Measurements from ENCODE around the gene ZZZ3.

DNA sequence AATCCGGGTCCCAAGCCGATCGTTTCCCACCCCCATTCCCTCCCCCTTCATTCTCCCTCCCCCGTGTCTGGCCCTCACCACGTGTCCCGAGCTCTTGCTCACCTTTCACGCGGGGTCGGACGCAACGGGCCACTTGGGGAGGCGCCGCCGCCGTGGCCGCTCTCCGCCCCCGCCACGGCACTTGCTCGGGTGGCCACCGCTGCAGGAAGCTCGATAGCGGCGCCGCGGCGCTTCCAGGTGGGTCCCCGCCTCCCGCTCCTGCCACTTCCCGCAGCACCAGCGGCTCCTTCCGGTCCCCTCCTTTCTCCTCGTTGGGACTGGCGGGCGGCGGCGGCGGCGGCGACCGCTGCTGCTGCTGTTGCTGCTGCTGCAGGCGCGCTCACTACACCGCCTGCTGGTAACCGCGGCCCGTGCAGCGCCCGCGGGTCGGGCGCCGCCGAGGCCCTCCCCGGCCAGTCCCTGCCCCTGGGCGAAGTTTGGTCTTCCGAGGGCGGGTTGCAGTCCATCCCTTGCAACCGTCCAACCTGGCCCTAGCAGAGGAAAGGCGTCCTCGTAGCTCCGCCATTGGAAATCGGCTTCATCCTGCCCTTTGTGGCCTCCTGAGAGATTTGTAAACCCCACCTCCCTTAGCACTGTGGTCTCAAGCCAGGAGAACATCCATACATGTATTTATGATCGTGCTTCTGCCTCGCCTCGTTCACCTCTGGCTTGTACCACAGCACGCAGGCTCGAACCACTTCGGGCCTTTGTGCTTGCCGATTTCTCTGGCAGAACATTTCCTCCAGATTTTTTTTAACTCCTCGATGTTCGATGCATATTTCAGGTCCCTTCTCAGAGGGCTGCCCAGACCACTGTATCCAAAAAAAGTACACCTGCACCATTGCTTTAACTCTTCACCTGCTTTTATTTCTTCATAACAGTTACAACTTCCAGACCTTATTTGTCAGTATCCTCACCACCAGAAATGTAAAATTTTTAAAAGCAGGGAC lies 996 bp upstream of the ZZZ3 start:
- TF ChIP-seq, protein P1, sequence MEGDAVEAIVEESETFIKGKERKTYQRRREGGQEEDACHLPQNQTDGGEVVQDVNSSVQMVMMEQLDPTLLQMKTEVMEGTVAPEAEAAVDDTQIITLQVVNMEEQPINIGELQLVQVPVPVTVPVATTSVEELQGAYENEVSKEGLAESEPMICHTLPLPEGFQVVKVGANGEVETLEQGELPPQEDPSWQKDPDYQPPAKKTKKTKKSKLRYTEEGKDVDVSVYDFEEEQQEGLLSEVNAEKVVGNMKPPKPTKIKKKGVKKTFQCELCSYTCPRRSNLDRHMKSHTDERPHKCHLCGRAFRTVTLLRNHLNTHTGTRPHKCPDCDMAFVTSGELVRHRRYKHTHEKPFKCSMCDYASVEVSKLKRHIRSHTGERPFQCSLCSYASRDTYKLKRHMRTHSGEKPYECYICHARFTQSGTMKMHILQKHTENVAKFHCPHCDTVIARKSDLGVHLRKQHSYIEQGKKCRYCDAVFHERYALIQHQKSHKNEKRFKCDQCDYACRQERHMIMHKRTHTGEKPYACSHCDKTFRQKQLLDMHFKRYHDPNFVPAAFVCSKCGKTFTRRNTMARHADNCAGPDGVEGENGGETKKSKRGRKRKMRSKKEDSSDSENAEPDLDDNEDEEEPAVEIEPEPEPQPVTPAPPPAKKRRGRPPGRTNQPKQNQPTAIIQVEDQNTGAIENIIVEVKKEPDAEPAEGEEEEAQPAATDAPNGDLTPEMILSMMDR (IDR thresholded peaks at IDR 0.05) = peak; percentile 95
- TF ChIP-seq EZH2 (IDR thresholded peaks at IDR 0.05; ENCODE audit: borderline replicate concordance, insufficient read depth, low read depth, low read length, poor library complexity, severe bottlenecking) = no peak

Data from B cell (primary cell).